GM23248 (cell line): Measurements from ENCODE around the gene SNX22.

Experiments used
- EZH2 ChIP-seq: fragments of 200-600 bp; sonication (generic); IDR thresholded peaks from 2 replicates; pipeline ENCODE4 v1.6.1; 2018; ENCODE audit warnings: antibody characterized with exemption, mild to moderate bottlenecking; ENCODE audit not compliant: insufficient read depth, poor library complexity, severe bottlenecking
- EZH2phosphoT487 ChIP-seq: fragments of 200-600 bp; sonication (generic); IDR thresholded peaks from 2 replicates; pipeline ENCODE4 v1.6.1; 2018; ENCODE audit warnings: antibody characterized with exemption, moderate library complexity, mild to moderate bottlenecking, low read depth; ENCODE audit not compliant: insufficient read depth

DNA sequence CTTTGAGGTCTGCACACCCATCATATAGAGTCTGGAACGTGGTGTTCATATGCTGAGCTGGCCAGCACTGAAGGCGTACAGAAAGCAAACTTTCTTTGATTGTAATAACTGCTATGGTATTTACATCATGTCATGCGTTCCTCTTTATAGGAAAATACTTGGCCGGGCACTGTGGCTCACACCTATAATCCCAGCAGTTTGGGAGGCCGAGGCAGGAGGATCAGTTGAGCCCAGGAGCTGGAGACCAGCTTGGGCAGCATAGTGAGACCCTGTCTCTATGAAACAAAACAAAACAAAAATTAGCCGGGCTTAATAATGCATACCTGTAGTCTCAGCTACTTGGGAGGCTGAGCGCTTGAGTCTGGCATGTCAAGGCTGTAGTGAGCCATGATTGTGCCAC lies 3.4 kb upstream of the SNX22 start:
- TF ChIP-seq EZH2phosphoT487 (no peak), EZH2 (no peak)
